SU-DHL-6 (cell line): ENCODE data around the gene CLCF1.

Source experiments
- EZH2phosphoT487 ChIP-seq: fragments of 200-600 bp; sonication (generic), shearing (Covaris generic); conservative IDR thresholded peaks from 2 replicates; pipeline ENCODE4 v1.6.1; 2018; ENCODE audit warnings: mild to moderate bottlenecking, antibody characterized with exemption, low read length, moderate library complexity, mixed read lengths
- TF ChIP-seq, protein P1 (sequence below): fragments of 200-600 bp; sonication (generic); IDR thresholded peaks from one replicate; pipeline ENCODE4 v1.5.1; 2017; ENCODE audit warnings: antibody characterized with exemption, mild to moderate bottlenecking, low read length, moderate library complexity; ENCODE audit not compliant: insufficient read depth, poor library complexity, severe bottlenecking

DNA sequence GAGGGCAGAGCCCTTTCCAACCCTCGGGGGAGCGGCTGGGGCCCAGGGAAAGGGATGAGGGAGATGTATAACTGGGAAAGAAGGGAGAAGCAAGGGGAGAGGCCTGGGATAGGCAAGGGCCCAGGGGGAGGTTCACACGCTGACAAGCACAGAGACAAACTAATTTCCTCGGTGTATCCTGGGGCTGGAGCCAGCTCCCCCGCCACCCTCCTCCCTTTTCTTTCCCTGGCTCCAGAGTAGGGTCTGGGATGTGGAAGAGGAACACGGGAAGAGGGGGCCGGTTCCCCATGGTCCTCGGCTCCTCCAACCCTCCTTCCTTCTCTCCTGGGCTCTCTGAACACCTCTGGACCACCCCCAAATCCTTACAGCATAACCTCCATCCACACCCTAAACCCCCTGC, 6.9 kb downstream of the CLCF1 start:
- TF ChIP-seq, protein P1, sequence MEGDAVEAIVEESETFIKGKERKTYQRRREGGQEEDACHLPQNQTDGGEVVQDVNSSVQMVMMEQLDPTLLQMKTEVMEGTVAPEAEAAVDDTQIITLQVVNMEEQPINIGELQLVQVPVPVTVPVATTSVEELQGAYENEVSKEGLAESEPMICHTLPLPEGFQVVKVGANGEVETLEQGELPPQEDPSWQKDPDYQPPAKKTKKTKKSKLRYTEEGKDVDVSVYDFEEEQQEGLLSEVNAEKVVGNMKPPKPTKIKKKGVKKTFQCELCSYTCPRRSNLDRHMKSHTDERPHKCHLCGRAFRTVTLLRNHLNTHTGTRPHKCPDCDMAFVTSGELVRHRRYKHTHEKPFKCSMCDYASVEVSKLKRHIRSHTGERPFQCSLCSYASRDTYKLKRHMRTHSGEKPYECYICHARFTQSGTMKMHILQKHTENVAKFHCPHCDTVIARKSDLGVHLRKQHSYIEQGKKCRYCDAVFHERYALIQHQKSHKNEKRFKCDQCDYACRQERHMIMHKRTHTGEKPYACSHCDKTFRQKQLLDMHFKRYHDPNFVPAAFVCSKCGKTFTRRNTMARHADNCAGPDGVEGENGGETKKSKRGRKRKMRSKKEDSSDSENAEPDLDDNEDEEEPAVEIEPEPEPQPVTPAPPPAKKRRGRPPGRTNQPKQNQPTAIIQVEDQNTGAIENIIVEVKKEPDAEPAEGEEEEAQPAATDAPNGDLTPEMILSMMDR, result no peak
- no peak for TF ChIP-seq EZH2phosphoT487
